Measurements from ENCODE around the gene R3HDM2.
A peak's percentile ranks its signal among the peaks of the same experiment; 100 is the strongest.

DNA sequence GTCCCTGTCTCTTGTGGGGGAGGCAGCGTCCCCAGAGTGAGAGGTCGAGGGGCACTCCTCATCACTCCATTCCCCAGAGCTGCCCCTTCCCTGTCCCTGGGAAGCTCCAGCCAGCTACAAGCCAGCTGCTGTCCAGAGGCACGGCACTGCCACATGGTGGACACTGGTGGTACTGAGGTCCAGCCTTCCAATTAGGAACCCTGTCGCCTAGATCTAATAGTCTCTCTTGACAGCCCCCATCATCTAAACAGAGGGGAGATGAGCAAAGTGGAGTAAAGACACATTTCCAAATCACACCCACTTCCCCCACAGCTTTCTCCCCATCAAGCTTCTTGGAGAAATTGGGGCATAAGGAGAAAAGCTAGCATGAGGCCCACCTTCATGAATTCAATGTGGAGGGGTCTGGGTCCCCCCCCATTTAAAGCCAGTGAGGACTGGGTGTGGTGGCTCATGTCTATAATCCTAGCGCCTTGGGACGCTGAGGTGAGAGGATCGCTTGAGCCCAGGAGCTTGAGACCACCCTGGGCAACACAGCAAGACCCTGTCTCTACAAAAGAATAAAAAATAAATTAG lies 22.2 kb upstream of the R3HDM2 start:
- TF ChIP-seq CTCF (conservative IDR thresholded peaks at IDR 0.05; ENCODE audit: low read length) (peak; percentile 93), EZH2phosphoT487 (IDR thresholded peaks at IDR 0.05; ENCODE audit: borderline replicate concordance) (no peak)
